Neuronal stem cell (in vitro differentiated cells): ENCODE measurements around the gene HSPA12B.

Source experiments
- DNase-seq: peaks from one replicate; pipeline ENCODE4 v3.0.0-alpha.2; 2013; ENCODE audit warnings: low spot score
- H2AFZ ChIP-seq: one replicate; pipeline ENCODE4 v1.6.1; 2013; ENCODE audit warnings: mild to moderate bottlenecking, low read length, inconsistent platforms
- H2AK5ac ChIP-seq: 2 replicates; pipeline ENCODE4 v1.6.1; 2013; ENCODE audit warnings: low read depth, mild to moderate bottlenecking, inconsistent platforms, low read length, moderate library complexity, mixed read lengths
- H2BK120ac ChIP-seq: 2 replicates; pipeline ENCODE4 v1.6.1; 2013; ENCODE audit warnings: low read depth, mild to moderate bottlenecking, inconsistent platforms, low read length, moderate library complexity, mixed read lengths
- H2BK12ac ChIP-seq: one replicate; pipeline ENCODE4 v1.6.1; 2013; ENCODE audit warnings: low read length, inconsistent platforms
- H2BK15ac ChIP-seq: 2 replicates; pipeline ENCODE4 v1.6.1; 2013; ENCODE audit warnings: mild to moderate bottlenecking, low read length, inconsistent platforms, mixed read lengths
- H2BK5ac ChIP-seq: one replicate; pipeline ENCODE4 v1.6.1; 2013; ENCODE audit warnings: inconsistent platforms, mild to moderate bottlenecking, low read length, moderate library complexity
- H3K14ac ChIP-seq: one replicate; pipeline ENCODE4 v1.6.1; 2013; ENCODE audit warnings: low read length, inconsistent platforms
- H3K18ac ChIP-seq: 2 replicates; pipeline ENCODE4 v1.6.1; 2013; ENCODE audit warnings: low read length, inconsistent platforms
- H3K23ac ChIP-seq: 2 replicates; pipeline ENCODE4 v1.6.1; 2013; ENCODE audit warnings: low read depth, mild to moderate bottlenecking, mixed read lengths, low read length, inconsistent platforms; ENCODE audit not compliant: poor library complexity
- H3K27ac ChIP-seq: replicated peaks from 3 replicates; pipeline ENCODE4 v1.5.1; 2013; ENCODE audit warnings: low read length, inconsistent platforms
- H3K27me3 ChIP-seq, 3 experiments: 2 replicates each; pipeline ENCODE4 v1.6.1; 2013; ENCODE audit warnings: low read length in 3 of 3, mild to moderate bottlenecking in 2 of 3, inconsistent platforms in 1 of 3, low read depth in 1 of 3, mixed read lengths in 1 of 3, moderate library complexity in 1 of 3; ENCODE audit not compliant: control insufficient read depth in 3 of 3, insufficient read depth in 3 of 3
- H3K36me3 ChIP-seq, 2 donors: replicated peaks in 1 of 2; 2 replicates each; pipeline ENCODE4 v1.6.1; 2013; ENCODE audit warnings: low read length in 2 of 2; ENCODE audit not compliant: control insufficient read depth in 2 of 2, insufficient read depth in 2 of 2
- H3K4ac ChIP-seq: 2 replicates; pipeline ENCODE4 v1.6.1; 2013; ENCODE audit warnings: inconsistent platforms, mild to moderate bottlenecking, low read length, moderate library complexity
- H3K4me1 ChIP-seq, 2 donors: 1 replicate in 1 of 2; 2 replicates in 1 of 2; pipeline ENCODE4 v1.6.1; 2013; ENCODE audit warnings: low read length in 2 of 2, low read depth in 1 of 2; ENCODE audit not compliant: control insufficient read depth in 2 of 2, insufficient read depth in 1 of 2
- H3K4me2 ChIP-seq: one replicate; pipeline ENCODE4 v1.6.1; 2013; ENCODE audit warnings: mild to moderate bottlenecking, low read length, inconsistent platforms; ENCODE audit not compliant: insufficient read depth, poor library complexity, severe bottlenecking
- H3K4me3 ChIP-seq, 2 donors: 2 replicates each; pipeline ENCODE4 v1.5.1; 2013; ENCODE audit warnings: low read length in 2 of 2, mild to moderate bottlenecking in 2 of 2, inconsistent platforms in 1 of 2, moderate library complexity in 1 of 2
- H3K79me1 ChIP-seq: one replicate; pipeline ENCODE4 v1.6.1; 2013; ENCODE audit warnings: low read depth, mild to moderate bottlenecking, inconsistent platforms, low read length, moderate library complexity
- H3K9ac ChIP-seq: one replicate; pipeline ENCODE4 v1.6.1; 2013; ENCODE audit warnings: mild to moderate bottlenecking, low read depth, low read length, inconsistent platforms; ENCODE audit not compliant: poor library complexity
- H3K9me3 ChIP-seq, 2 donors: replicated peaks in 1 of 2; 2 replicates each; pipeline versions ENCODE3 to v1.6.1; 2013; ENCODE audit warnings: low read length in 2 of 2, mild to moderate bottlenecking in 2 of 2, inconsistent platforms in 1 of 2, low read depth in 1 of 2, mixed read lengths in 1 of 2, moderate library complexity in 1 of 2; ENCODE audit not compliant: control insufficient read depth in 2 of 2, insufficient read depth in 1 of 2
- H4K8ac ChIP-seq: one replicate; pipeline ENCODE4 v1.6.1; 2013; ENCODE audit warnings: low read depth, mild to moderate bottlenecking, inconsistent platforms, low read length, moderate library complexity
- H4K91ac ChIP-seq: one replicate; pipeline ENCODE4 v1.6.1; 2013; ENCODE audit warnings: low read length, low read depth, mild to moderate bottlenecking, inconsistent platforms; ENCODE audit not compliant: poor library complexity
- WGBS, 2 donors: extraction: QIAGEN DNeasy Blood & Tissue Kit; methylation state at CpG; one replicate each; pipeline ENCODE4 v1.1.7; 2013; ENCODE audit warnings: missing lambda C conversion rate in 2 of 2, mixed read lengths in 1 of 2; ENCODE audit not compliant: insufficient read length in 2 of 2, insufficient replicate concordance in 1 of 2; ENCODE audit errors: extremely low coverage in 2 of 2; 5-methylcytosine and 5-hydroxymethylcytosine counted together

HSPA12B gene

DNA sequence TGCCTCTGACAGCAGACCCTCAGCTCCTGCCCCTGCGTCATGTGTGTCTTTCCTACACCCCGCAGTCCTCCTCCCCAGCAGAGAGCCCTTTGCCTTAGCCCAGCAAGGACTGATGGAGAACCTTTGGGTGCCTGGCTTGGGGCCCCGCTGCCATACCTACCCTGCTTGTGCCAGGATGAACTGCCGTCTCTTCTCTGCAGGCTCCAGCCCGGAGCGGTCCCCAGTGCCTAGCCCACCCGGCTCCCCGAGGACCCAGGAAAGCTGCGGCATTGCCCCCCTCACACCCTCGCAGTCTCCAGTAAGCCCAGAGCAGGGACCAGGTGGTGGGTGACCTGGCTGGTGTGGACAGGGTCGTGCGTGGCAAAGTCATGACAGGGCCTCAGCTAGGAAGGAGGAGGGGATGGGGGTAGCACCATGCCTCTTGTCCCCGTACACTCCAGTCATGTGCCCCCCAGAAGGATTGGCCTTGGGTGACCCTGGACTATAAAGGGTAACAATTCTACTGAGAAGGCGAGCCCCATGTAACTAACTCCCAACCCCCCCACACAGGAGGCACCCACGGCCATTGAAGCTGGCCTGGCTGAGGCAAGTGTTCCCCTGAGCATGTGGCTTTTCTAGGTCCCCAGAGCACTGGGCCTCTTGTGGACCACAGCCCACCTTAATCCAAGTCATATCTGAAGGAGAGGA lies 8.3 kb downstream of the HSPA12B start:
- no peak for DNase-seq
- no peak overlapping the region for H4K8ac ChIP-seq
- H2BK120ac ChIP-seq, result peak overlapping the region; percentile 39
- H3K79me1 ChIP-seq, result no peaks in the 10 kb centered on the region
- H3K36me3 ChIP-seq, result no peaks in the 10 kb centered on the region
- no peak overlapping the region for H2BK5ac ChIP-seq
- H3K27ac ChIP-seq, result no peak overlapping the region
- peak overlapping the region in 1 of 2 donors; percentile 28 for H3K4me3 ChIP-seq
- H2AK5ac ChIP-seq, result peak overlapping the region; percentile 29
- H3K4me2 ChIP-seq, result no peak overlapping the region
- H3K9ac ChIP-seq, result peak overlapping the region; percentile 63
- H3K27me3 ChIP-seq, result peaks cover 2 to 19% (median 19%) of the 10 kb centered on the region in 3 experiments
- H4K91ac ChIP-seq, result no peak overlapping the region
- peaks cover 0 to 2% of the 10 kb centered on the region in 2 donors for H3K9me3 ChIP-seq
- H3K18ac ChIP-seq, result no peak overlapping the region
- no peak overlapping the region for H2BK12ac ChIP-seq
- no peak overlapping the region for H3K4ac ChIP-seq
- H3K4me1 ChIP-seq, result peaks cover 12 to 19% of the 10 kb centered on the region in 2 donors
- WGBS, 2 donors, result no CpG with 5 or more reads among the region's 15 CpGs
- H2AFZ ChIP-seq, result peak overlapping the region; percentile 86
- H3K23ac ChIP-seq, result peak overlapping the region; percentile 47
- H2BK15ac ChIP-seq, result peak overlapping the region; percentile 40
- peak overlapping the region; percentile 82 for H3K14ac ChIP-seq

DNA sequence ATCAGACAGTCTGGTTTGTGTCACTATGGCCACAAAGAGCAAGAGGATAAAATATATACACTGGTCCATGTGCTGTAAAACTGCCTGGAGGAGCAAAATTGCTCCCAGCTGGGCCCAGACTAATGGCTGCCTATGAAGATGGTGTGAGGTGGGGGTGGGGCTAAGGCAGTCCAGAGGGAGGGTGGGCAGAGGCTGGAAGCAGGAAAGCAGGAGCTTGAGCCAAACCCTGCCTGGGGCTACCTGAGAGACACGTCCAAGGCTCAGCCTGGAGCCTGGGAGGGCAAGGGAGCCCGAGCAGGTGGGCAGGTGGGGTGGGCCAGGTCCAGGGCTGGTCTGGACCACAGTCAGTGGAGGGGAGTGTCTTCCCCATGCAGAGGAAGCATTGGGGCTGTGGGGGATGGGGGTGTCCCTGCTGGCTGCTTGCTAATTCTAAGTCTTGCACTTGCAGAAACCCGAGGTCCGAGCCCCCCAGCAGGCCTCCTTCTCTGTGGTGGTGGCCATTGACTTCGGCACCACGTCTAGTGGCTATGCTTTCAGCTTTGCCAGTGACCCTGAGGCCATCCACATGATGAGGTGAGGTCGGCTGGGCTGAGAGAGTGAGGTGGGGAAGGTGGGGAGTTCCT lies 9.5 kb downstream of the HSPA12B start:
- Histone ChIP-seq H3K4ac (no peak overlapping the region), H3K36me3 (no peaks in the 10 kb centered on the region), H3K4me1 (peaks cover 13 to 19% of the 10 kb centered on the region in 2 donors), H3K79me1 (no peaks in the 10 kb centered on the region), H2AK5ac (peak overlapping the region; percentile 69), H2BK5ac (no peak overlapping the region), H3K4me2 (no peak overlapping the region), H3K9me3 (peaks cover 0 to 2% of the 10 kb centered on the region in 2 donors), H3K9ac (no peak overlapping the region), H2BK12ac (no peak overlapping the region), H3K4me3 (no peak overlapping the region), H3K23ac (no peak overlapping the region), H3K27me3 (peaks cover 2 to 27% (median 23%) of the 10 kb centered on the region in 3 experiments), H3K18ac (peak overlapping the region; percentile 27), H2AFZ (peak overlapping the region; percentile 74), H4K8ac (no peak overlapping the region), H2BK120ac (no peak overlapping the region), H4K91ac (no peak overlapping the region), H3K14ac (no peak overlapping the region), H3K27ac (no peak overlapping the region), H2BK15ac (no peak overlapping the region)
- WGBS, 2 donors, result no CpG with 5 or more reads among the region's 7 CpGs
- DNase-seq, result no peak

DNA sequence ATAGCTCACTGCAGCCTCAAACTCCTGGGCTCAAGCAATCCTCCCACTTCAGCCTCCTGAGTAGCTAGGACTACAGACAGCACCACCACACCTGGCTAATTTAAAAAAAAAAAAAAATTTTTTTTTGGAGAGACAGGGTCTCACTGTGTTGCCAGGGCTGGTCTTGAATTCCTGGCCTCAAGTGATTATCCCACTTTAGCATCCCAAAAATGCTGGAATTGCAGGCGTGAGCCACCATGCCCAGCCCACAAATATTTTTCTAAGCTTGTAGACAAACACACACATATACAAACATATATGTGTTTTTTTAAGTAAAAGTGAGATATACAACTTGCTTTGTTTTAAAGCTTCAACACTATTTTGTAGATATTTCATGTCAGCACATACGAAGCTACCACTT lies 10.8 kb downstream of the HSPA12B start:
- Histone ChIP-seq H3K4me3 (no peak overlapping the region), H3K9ac (no peak overlapping the region), H2AK5ac (no peak overlapping the region), H3K79me1 (no peaks in the 10 kb centered on the region), H3K18ac (no peak overlapping the region), H2BK15ac (no peak overlapping the region), H2BK5ac (no peak overlapping the region), H2BK12ac (no peak overlapping the region), H3K9me3 (peaks cover 0 to 2% of the 10 kb centered on the region in 2 donors), H3K14ac (no peak overlapping the region), H2AFZ (no peak overlapping the region), H3K23ac (no peak overlapping the region), H3K27ac (no peak overlapping the region), H3K4me2 (no peak overlapping the region), H3K4ac (no peak overlapping the region), H3K27me3 (peaks cover 2 to 33% (median 27%) of the 10 kb centered on the region in 3 experiments), H3K36me3 (no peaks in the 10 kb centered on the region), H2BK120ac (no peak overlapping the region), H4K8ac (no peak overlapping the region), H4K91ac (no peak overlapping the region), H3K4me1 (peaks cover 13 to 19% of the 10 kb centered on the region in 2 donors)
- DNase-seq, result no peak
- no CpG with 5 or more reads among the region's 2 CpGs for WGBS, 2 donors

DNA sequence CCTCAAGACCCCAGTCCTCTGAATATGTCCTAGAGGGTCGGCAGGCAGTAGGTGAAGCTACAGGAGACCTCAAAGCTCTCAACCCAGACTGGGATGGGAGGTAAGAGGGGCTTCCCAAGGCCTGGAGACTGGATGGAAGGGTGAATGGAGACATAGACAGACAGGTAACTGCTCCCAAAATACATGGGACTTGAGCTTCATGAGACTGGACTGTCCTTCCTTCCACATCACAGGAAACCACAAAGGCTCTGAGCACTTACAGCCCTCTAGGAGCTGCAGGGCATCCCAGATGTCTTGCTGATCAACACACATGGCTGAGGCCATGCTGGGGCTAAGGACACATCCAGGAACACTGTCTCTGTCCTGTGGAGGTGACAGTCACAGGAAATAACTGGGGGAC lies 11.6 kb downstream of the HSPA12B start:
- no peak overlapping the region for H3K4me3 ChIP-seq
- no peak overlapping the region for H3K9ac ChIP-seq
- no peak overlapping the region for H2AK5ac ChIP-seq
- H3K27me3 ChIP-seq, result peaks cover 2 to 38% (median 27%) of the 10 kb centered on the region in 3 experiments
- H2BK15ac ChIP-seq, result no peak overlapping the region
- H3K14ac ChIP-seq, result no peak overlapping the region
- H4K91ac ChIP-seq, result no peak overlapping the region
- H3K4me1 ChIP-seq, result peaks cover 13% of the 10 kb centered on the region in 2 donors
- no peaks in the 10 kb centered on the region for H3K79me1 ChIP-seq
- no peak overlapping the region for H3K27ac ChIP-seq
- H4K8ac ChIP-seq, result no peak overlapping the region
- no CpG with 5 or more reads among the region's 1 CpG for WGBS, 2 donors
- no peak overlapping the region for H3K23ac ChIP-seq
- H3K18ac ChIP-seq, result no peak overlapping the region
- H2BK5ac ChIP-seq, result no peak overlapping the region
- H2AFZ ChIP-seq, result no peak overlapping the region
- no peak overlapping the region for H2BK120ac ChIP-seq
- peaks cover 0 to 2% of the 10 kb centered on the region in 2 donors for H3K9me3 ChIP-seq
- no peak overlapping the region for H3K4me2 ChIP-seq
- H3K4ac ChIP-seq, result no peak overlapping the region
- H2BK12ac ChIP-seq, result no peak overlapping the region
- no peaks in the 10 kb centered on the region for H3K36me3 ChIP-seq
- no peak for DNase-seq
